HEK293T (cell line): ENCODE results near the gene UAP1.
"Not testable (repeated sequence)": the region's sequence is repeated elsewhere in the genome, so short reads cannot be mapped to it uniquely, and the experiment has no call there.

Experiments used
- CTCF ChIA-PET: fragments of 350-600 bp; formaldehyde crosslinking; extraction: SDS; loops from one replicate; lab custom pipeline; 2021; ENCODE audit warnings: antibody characterized with exemption, inconsistent platforms; lab: Yijun Ruan, JAX
- POLR2A ChIA-PET: fragments of 350-600 bp; formaldehyde crosslinking; extraction: SDS; loops from one replicate; lab custom pipeline; 2020; ENCODE audit warnings: antibody characterized with exemption, inconsistent platforms; lab: Yijun Ruan, JAX
- DNase-seq: peaks from one replicate; pipeline ENCODE4 v3.0.0; 2012; ENCODE audit warnings: mixed read lengths; ENCODE audit errors: extremely low spot score
- ARNT ChIP-seq: fragments of 450-650 bp; IDR thresholded peaks from 2 replicates; pipeline ENCODE4 v1.6.1; 2017; ENCODE audit warnings: mild to moderate bottlenecking
- BHLHE40 ChIP-seq: fragments of 450-650 bp; IDR thresholded peaks from 2 replicates; pipeline ENCODE4 v1.6.1; 2016; ENCODE audit warnings: mild to moderate bottlenecking, moderate library complexity, borderline replicate concordance
- CTBP1 ChIP-seq: fragments of 450-650 bp; IDR thresholded peaks from 2 replicates; pipeline ENCODE4 v1.6.1; 2016; ENCODE audit warnings: borderline replicate concordance
- ELF4 ChIP-seq: fragments of 450-650 bp; IDR thresholded peaks from 2 replicates; pipeline ENCODE4 v1.6.1; 2017; ENCODE audit warnings: antibody characterized with exemption
- FOXA1 ChIP-seq: fragments of 450-650 bp; IDR thresholded peaks from 2 replicates; pipeline ENCODE4 v1.6.1; 2016; ENCODE audit warnings: mild to moderate bottlenecking
- FOXK2 ChIP-seq: fragments of 450-650 bp; IDR thresholded peaks from 2 replicates; pipeline ENCODE4 v1.6.1; 2016; ENCODE audit warnings: mild to moderate bottlenecking
- FOXM1 ChIP-seq: fragments of 450-650 bp; IDR thresholded peaks from 2 replicates; pipeline ENCODE4 v1.6.1; 2017; ENCODE audit warnings: mild to moderate bottlenecking, borderline replicate concordance
- HDGF ChIP-seq: fragments of 450-650 bp; IDR thresholded peaks from 2 replicates; pipeline ENCODE4 v1.6.1; 2017; ENCODE audit warnings: antibody characterized with exemption, borderline replicate concordance
- L3MBTL2 ChIP-seq: fragments of 450-650 bp; conservative IDR thresholded peaks from 2 replicates; pipeline ENCODE4 v1.6.1; 2016; ENCODE audit warnings: mild to moderate bottlenecking
- LEF1 ChIP-seq: fragments of 450-650 bp; IDR thresholded peaks from 2 replicates; pipeline ENCODE4 v1.6.1; 2017; ENCODE audit warnings: mild to moderate bottlenecking, borderline replicate concordance
- NFRKB ChIP-seq: fragments of 450-650 bp; IDR thresholded peaks from 2 replicates; pipeline ENCODE4 v1.6.1; 2016; ENCODE audit warnings: mild to moderate bottlenecking, moderate library complexity
- PKNOX1 ChIP-seq: fragments of 450-650 bp; IDR thresholded peaks from 2 replicates; pipeline ENCODE4 v1.6.1; 2016
- SP1 ChIP-seq: fragments of 450-650 bp; IDR thresholded peaks from 2 replicates; pipeline ENCODE4 v1.6.1; 2017
- SUZ12 ChIP-seq: fragments of 450-650 bp; IDR thresholded peaks from 2 replicates; pipeline ENCODE4 v1.6.1; 2016; ENCODE audit warnings: mild to moderate bottlenecking
- TARDBP ChIP-seq: fragments of 450-650 bp; IDR thresholded peaks from 2 replicates; pipeline ENCODE4 v1.6.1; 2016
- ZNF384 ChIP-seq: fragments of 450-650 bp; IDR thresholded peaks from 2 replicates; pipeline ENCODE4 v1.6.1; 2016

UAP1 gene

GRCh38 chr1:162561037-162561615 is 396 bp upstream of the UAP1 start:
- ChIA-PET POLR2A (no interaction called here), CTCF (no interaction called here)

GRCh38 chr1:162562470-162562828 is 927 bp downstream of the UAP1 start:
- ChIA-PET POLR2A (no interaction called here), CTCF (no interaction called here)
- TF ChIP-seq FOXM1 (no peak), L3MBTL2 (peak; percentile 24; the same call in 1 of the 2 replicates)
- DNase-seq = no peak

More at GRCh38 chr1:162561037-162561615, 396 bp upstream of the UAP1 start:
- no peak for TF ChIP-seq LEF1
- peak; percentile 96 for TF ChIP-seq PKNOX1
- TF ChIP-seq L3MBTL2 = peak; percentile 46; the same call in 1 of the 2 replicates
- no peak for TF ChIP-seq NFRKB
- peak; percentile 97 for DNase-seq

GRCh38 chr1:162564762-162565218 is 3.3 kb downstream of the UAP1 start:
- ChIA-PET POLR2A (no interaction called here), CTCF (no interaction called here)
- DNase-seq = no peak
- TF ChIP-seq LEF1 = no peak

GRCh38 chr1:162565460-162565859 is 3.9 kb downstream of the UAP1 start:
- ChIA-PET CTCF (interaction anchor here (1.4 kb wide), 1 partner anchor 234 kb away, joined by 3 read pairs; no protein-coding TSS in a partner anchor), POLR2A (no interaction called here)
- TF ChIP-seq ZNF384 = no peak
- TF ChIP-seq SUZ12 = no peak
- no peak for TF ChIP-seq ELF4
- TF ChIP-seq HDGF = no peak
- TF ChIP-seq PKNOX1 = no peak
- TF ChIP-seq BHLHE40 = no peak
- no peak for TF ChIP-seq FOXA1
- no peak for TF ChIP-seq ARNT
- no peak for TF ChIP-seq FOXM1
- no peak for TF ChIP-seq L3MBTL2
- no peak for TF ChIP-seq TARDBP
- TF ChIP-seq FOXK2 = no peak
- no peak for TF ChIP-seq LEF1
- DNase-seq = no peak

- ChIA-PET POLR2A (no interaction called here), CTCF (interaction anchor here (1.4 kb wide), 1 partner anchor 233 kb away, joined by 3 read pairs; no protein-coding TSS in a partner anchor)
- TF ChIP-seq ZNF384 (no peak), LEF1 (no peak)
- no peak for DNase-seq
These were observed 5.3 kb downstream of the UAP1 start for GRCh38 chr1:162566870-162567269.

- ChIA-PET POLR2A (no interaction called here), CTCF (no interaction called here)
- no peak for DNase-seq
- no peak for TF ChIP-seq ZNF384
- TF ChIP-seq FOXM1 = no peak
- TF ChIP-seq NFRKB = no peak
- TF ChIP-seq LEF1 = no peak
These were observed 7.3 kb downstream of the UAP1 start for GRCh38 chr1:162568802-162569201.

- POLR2A ChIA-PET = no interaction called here
- CTCF ChIA-PET = no interaction called here
- TF ChIP-seq ZNF384 (no peak), FOXA1 (no peak), ELF4 (no peak), FOXM1 (no peak), FOXK2 (no peak), BHLHE40 (no peak), HDGF (no peak), CTBP1 (no peak), ARNT (no peak), PKNOX1 (no peak), SP1 (no peak)
- DNase-seq = no peak
These were observed 9.2 kb downstream of the UAP1 start for GRCh38 chr1:162570718-162571117.

- POLR2A ChIA-PET, DNase-seq, CTCF ChIA-PET: not testable (repeated sequence)
These were observed 9.6 kb downstream of the UAP1 start for GRCh38 chr1:162571121-162571520.
